Neuronal stem cell (in vitro differentiated cells): ENCODE measurements around the gene CELSR3. TPM values are rescaled to one million over a fixed set of nuclear protein-coding genes. Genes with fewer than 3 reads are reported as not detected.

Experiments
- DNase-seq: peaks from one replicate; pipeline ENCODE4 v3.0.0-alpha.2; 2013; ENCODE audit warnings: low spot score
- H2AFZ ChIP-seq: one replicate; pipeline ENCODE4 v1.6.1; 2013; ENCODE audit warnings: mild to moderate bottlenecking, low read length, inconsistent platforms
- H2AK5ac ChIP-seq: 2 replicates; pipeline ENCODE4 v1.6.1; 2013; ENCODE audit warnings: low read depth, mild to moderate bottlenecking, inconsistent platforms, low read length, moderate library complexity, mixed read lengths
- H2BK120ac ChIP-seq: 2 replicates; pipeline ENCODE4 v1.6.1; 2013; ENCODE audit warnings: low read depth, mild to moderate bottlenecking, inconsistent platforms, low read length, moderate library complexity, mixed read lengths
- H2BK12ac ChIP-seq: one replicate; pipeline ENCODE4 v1.6.1; 2013; ENCODE audit warnings: low read length, inconsistent platforms
- H2BK15ac ChIP-seq: 2 replicates; pipeline ENCODE4 v1.6.1; 2013; ENCODE audit warnings: mild to moderate bottlenecking, low read length, inconsistent platforms, mixed read lengths
- H2BK5ac ChIP-seq: one replicate; pipeline ENCODE4 v1.6.1; 2013; ENCODE audit warnings: inconsistent platforms, mild to moderate bottlenecking, low read length, moderate library complexity
- H3K14ac ChIP-seq: one replicate; pipeline ENCODE4 v1.6.1; 2013; ENCODE audit warnings: low read length, inconsistent platforms
- H3K18ac ChIP-seq: 2 replicates; pipeline ENCODE4 v1.6.1; 2013; ENCODE audit warnings: low read length, inconsistent platforms
- H3K23ac ChIP-seq: 2 replicates; pipeline ENCODE4 v1.6.1; 2013; ENCODE audit warnings: low read depth, mild to moderate bottlenecking, mixed read lengths, low read length, inconsistent platforms; ENCODE audit not compliant: poor library complexity
- H3K27ac ChIP-seq: replicated peaks from 3 replicates; pipeline ENCODE4 v1.5.1; 2013; ENCODE audit warnings: low read length, inconsistent platforms
- H3K27me3 ChIP-seq, 3 experiments: 2 replicates each; pipeline ENCODE4 v1.6.1; 2013; ENCODE audit warnings: low read length in 3 of 3, mild to moderate bottlenecking in 2 of 3, inconsistent platforms in 1 of 3, low read depth in 1 of 3, mixed read lengths in 1 of 3, moderate library complexity in 1 of 3; ENCODE audit not compliant: control insufficient read depth in 3 of 3, insufficient read depth in 3 of 3
- H3K36me3 ChIP-seq, 2 donors: replicated peaks in 1 of 2; 2 replicates each; pipeline ENCODE4 v1.6.1; 2013; ENCODE audit warnings: low read length in 2 of 2; ENCODE audit not compliant: control insufficient read depth in 2 of 2, insufficient read depth in 2 of 2
- H3K4ac ChIP-seq: 2 replicates; pipeline ENCODE4 v1.6.1; 2013; ENCODE audit warnings: inconsistent platforms, mild to moderate bottlenecking, low read length, moderate library complexity
- H3K4me1 ChIP-seq, 2 donors: 1 replicate in 1 of 2; 2 replicates in 1 of 2; pipeline ENCODE4 v1.6.1; 2013; ENCODE audit warnings: low read length in 2 of 2, low read depth in 1 of 2; ENCODE audit not compliant: control insufficient read depth in 2 of 2, insufficient read depth in 1 of 2
- H3K4me2 ChIP-seq: one replicate; pipeline ENCODE4 v1.6.1; 2013; ENCODE audit warnings: mild to moderate bottlenecking, low read length, inconsistent platforms; ENCODE audit not compliant: insufficient read depth, poor library complexity, severe bottlenecking
- H3K4me3 ChIP-seq, 2 donors: 2 replicates each; pipeline ENCODE4 v1.5.1; 2013; ENCODE audit warnings: low read length in 2 of 2, mild to moderate bottlenecking in 2 of 2, inconsistent platforms in 1 of 2, moderate library complexity in 1 of 2
- H3K79me1 ChIP-seq: one replicate; pipeline ENCODE4 v1.6.1; 2013; ENCODE audit warnings: low read depth, mild to moderate bottlenecking, inconsistent platforms, low read length, moderate library complexity
- H3K9ac ChIP-seq: one replicate; pipeline ENCODE4 v1.6.1; 2013; ENCODE audit warnings: mild to moderate bottlenecking, low read depth, low read length, inconsistent platforms; ENCODE audit not compliant: poor library complexity
- H3K9me3 ChIP-seq, 2 donors: replicated peaks in 1 of 2; 2 replicates each; pipeline versions ENCODE3 to v1.6.1; 2013; ENCODE audit warnings: low read length in 2 of 2, mild to moderate bottlenecking in 2 of 2, inconsistent platforms in 1 of 2, low read depth in 1 of 2, mixed read lengths in 1 of 2, moderate library complexity in 1 of 2; ENCODE audit not compliant: control insufficient read depth in 2 of 2, insufficient read depth in 1 of 2
- H4K8ac ChIP-seq: one replicate; pipeline ENCODE4 v1.6.1; 2013; ENCODE audit warnings: low read depth, mild to moderate bottlenecking, inconsistent platforms, low read length, moderate library complexity
- H4K91ac ChIP-seq: one replicate; pipeline ENCODE4 v1.6.1; 2013; ENCODE audit warnings: low read length, low read depth, mild to moderate bottlenecking, inconsistent platforms; ENCODE audit not compliant: poor library complexity
- WGBS, 2 donors: extraction: QIAGEN DNeasy Blood & Tissue Kit; methylation state at CpG; one replicate each; pipeline ENCODE4 v1.1.7; 2013; ENCODE audit warnings: missing lambda C conversion rate in 2 of 2, mixed read lengths in 1 of 2; ENCODE audit not compliant: insufficient read length in 2 of 2, insufficient replicate concordance in 1 of 2; ENCODE audit errors: extremely low coverage in 2 of 2; 5-methylcytosine and 5-hydroxymethylcytosine counted together
- polyA plus RNA-seq, 2 experiments: library from polyadenylated mRNA; stranded (reverse); fragments of 200-250 nt; gene quantifications; one replicate each; pipeline ENCODE4 v1.2.3, GENCODE V29; 2013

Gene CELSR3, protein sequence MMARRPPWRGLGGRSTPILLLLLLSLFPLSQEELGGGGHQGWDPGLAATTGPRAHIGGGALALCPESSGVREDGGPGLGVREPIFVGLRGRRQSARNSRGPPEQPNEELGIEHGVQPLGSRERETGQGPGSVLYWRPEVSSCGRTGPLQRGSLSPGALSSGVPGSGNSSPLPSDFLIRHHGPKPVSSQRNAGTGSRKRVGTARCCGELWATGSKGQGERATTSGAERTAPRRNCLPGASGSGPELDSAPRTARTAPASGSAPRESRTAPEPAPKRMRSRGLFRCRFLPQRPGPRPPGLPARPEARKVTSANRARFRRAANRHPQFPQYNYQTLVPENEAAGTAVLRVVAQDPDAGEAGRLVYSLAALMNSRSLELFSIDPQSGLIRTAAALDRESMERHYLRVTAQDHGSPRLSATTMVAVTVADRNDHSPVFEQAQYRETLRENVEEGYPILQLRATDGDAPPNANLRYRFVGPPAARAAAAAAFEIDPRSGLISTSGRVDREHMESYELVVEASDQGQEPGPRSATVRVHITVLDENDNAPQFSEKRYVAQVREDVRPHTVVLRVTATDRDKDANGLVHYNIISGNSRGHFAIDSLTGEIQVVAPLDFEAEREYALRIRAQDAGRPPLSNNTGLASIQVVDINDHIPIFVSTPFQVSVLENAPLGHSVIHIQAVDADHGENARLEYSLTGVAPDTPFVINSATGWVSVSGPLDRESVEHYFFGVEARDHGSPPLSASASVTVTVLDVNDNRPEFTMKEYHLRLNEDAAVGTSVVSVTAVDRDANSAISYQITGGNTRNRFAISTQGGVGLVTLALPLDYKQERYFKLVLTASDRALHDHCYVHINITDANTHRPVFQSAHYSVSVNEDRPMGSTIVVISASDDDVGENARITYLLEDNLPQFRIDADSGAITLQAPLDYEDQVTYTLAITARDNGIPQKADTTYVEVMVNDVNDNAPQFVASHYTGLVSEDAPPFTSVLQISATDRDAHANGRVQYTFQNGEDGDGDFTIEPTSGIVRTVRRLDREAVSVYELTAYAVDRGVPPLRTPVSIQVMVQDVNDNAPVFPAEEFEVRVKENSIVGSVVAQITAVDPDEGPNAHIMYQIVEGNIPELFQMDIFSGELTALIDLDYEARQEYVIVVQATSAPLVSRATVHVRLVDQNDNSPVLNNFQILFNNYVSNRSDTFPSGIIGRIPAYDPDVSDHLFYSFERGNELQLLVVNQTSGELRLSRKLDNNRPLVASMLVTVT (N-terminal part only)
- polyA plus RNA-seq (2013, experiment 1 of 2): 8.4 TPM
- polyA plus RNA-seq (2013, experiment 2 of 2): 8.5 TPM

DNA sequence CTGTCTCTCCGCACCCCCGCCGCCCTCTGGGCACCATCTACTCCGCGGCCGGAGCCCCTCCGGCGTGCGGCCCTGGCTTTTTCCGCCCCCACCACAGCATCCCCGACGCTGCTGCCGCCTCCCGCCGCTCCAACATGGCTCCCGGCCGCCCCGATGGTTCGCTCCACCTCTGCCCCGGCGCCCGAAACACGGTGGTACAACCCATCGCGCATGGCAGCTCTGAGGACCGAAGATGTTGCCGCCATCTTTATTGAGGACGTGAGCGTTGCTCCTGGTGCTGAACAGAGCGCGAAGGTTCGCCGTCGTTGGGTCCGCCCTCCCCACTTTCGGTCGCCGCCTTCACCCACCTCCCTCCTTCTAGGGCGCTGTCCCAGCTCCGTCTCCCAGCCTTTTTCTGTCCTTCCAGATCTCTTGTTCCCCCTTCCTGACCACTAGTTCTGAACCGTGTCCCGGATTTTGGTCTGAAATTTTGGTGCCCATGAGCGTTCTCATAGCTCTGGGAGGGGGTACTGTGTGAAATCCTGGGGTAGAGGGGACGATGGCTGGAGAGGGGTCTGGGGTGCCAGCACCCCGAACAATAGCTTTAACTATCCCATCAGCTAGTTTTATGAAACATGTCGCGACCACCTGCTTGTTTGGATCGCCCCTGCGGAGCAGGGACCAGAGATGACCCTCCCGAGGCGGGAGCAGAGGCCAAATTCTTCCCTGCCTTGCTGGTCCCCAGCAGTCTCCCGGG is at the start of gene CELSR3:
TSS of gene CELSR3 (minus strand) at position 134 of the 736 bp plus-strand sequence. CDS start 252 bp downstream, outside the sequence.
- Histone ChIP-seq H2BK5ac (peak within 1 kb of the TSS; percentile 7), H3K27me3 (no peaks in the 10 kb centered on the region), H3K14ac (peak within 1 kb of the TSS; percentile 39), H3K9ac (peak within 1 kb of the TSS; percentile 89), H3K9me3 (peaks cover 6 to 24% of the 10 kb centered on the region in 2 donors), H3K36me3 (peaks cover 30 to 56% of the 10 kb centered on the region in 2 donors), H2BK12ac (no peak within 1 kb of the TSS), H2AFZ (peak within 1 kb of the TSS; percentile 93), H3K27ac (peak within 1 kb of the TSS; percentile 99), H2BK15ac (peak within 1 kb of the TSS; percentile 83), H2AK5ac (peak within 1 kb of the TSS; percentile 63), H3K18ac (peak within 1 kb of the TSS; percentile 98), H3K4me3 (peak within 1 kb of the TSS; percentile 79 to 85), H3K79me1 (peaks cover 1% of the 10 kb centered on the region), H4K8ac (no peak within 1 kb of the TSS), H3K4me1 (peaks cover 5% of the 10 kb centered on the region in 2 donors), H2BK120ac (peak within 1 kb of the TSS; percentile 38), H3K23ac (peak within 1 kb of the TSS; percentile 87), H3K4ac (no peak within 1 kb of the TSS), H4K91ac (no peak within 1 kb of the TSS), H3K4me2 (peak within 1 kb of the TSS; percentile 94)
- WGBS, 2 donors: no CpG with 5 or more reads among the region's 52 CpGs
- DNase-seq: peak; percentile 90

DNA sequence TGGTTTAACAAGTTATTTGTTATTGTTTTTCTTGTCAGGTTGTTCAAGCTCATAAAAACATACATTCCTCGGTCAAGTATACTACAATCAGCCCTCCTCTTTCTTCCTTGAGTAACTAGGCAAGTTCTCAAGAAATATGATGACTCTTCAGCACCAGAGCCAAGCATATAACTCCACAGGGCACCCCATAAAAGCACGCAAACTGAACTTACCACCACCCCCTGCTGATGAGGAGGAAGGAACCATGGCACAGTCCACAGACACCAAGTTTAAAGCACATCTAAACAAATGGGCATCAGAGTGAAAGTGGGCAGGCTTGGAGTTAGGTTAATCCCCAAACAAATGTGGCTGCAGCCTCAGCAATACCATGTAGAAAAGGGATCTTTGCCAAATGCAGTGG is 49.0 kb upstream of the CELSR3 start:
- H3K36me3 ChIP-seq: peaks cover 33 to 83% of the 10 kb centered on the region in 2 donors
- H3K4me3 ChIP-seq: no peak overlapping the region
- no peak overlapping the region for H3K14ac ChIP-seq
- WGBS, 2 donors: no CpG with 5 or more reads among the region's 2 CpGs
- H3K9me3 ChIP-seq: no peaks in the 10 kb centered on the region
- H3K79me1 ChIP-seq: peaks cover 5% of the 10 kb centered on the region
- H2AK5ac ChIP-seq: no peak overlapping the region
- no peak overlapping the region for H2BK12ac ChIP-seq
- H3K23ac ChIP-seq: no peak overlapping the region
- no peak overlapping the region for H2AFZ ChIP-seq
- H4K91ac ChIP-seq: no peak overlapping the region
- no peak overlapping the region for H3K4ac ChIP-seq
- H2BK5ac ChIP-seq: no peak overlapping the region
- no peak overlapping the region for H3K4me2 ChIP-seq
- H3K27me3 ChIP-seq: no peaks in the 10 kb centered on the region
- no peak overlapping the region for H3K9ac ChIP-seq
- H2BK120ac ChIP-seq: no peak overlapping the region
- H3K18ac ChIP-seq: no peak overlapping the region
- DNase-seq: no peak
- H3K27ac ChIP-seq: no peak overlapping the region
- H4K8ac ChIP-seq: no peak overlapping the region
- no peak overlapping the region for H2BK15ac ChIP-seq
- peaks cover 8 to 9% of the 10 kb centered on the region in 2 donors for H3K4me1 ChIP-seq

- Histone ChIP-seq H2BK15ac (no peak overlapping the region), H3K4ac (no peak overlapping the region), H3K79me1 (peaks cover 7% of the 10 kb centered on the region), H3K36me3 (peaks cover 35 to 91% of the 10 kb centered on the region in 2 donors), H3K18ac (peak overlapping the region; percentile 8), H3K14ac (no peak overlapping the region), H2BK12ac (no peak overlapping the region), H2AK5ac (no peak overlapping the region), H2BK5ac (no peak overlapping the region), H3K27me3 (no peaks in the 10 kb centered on the region), H4K91ac (no peak overlapping the region), H3K9ac (no peak overlapping the region), H3K9me3 (no peaks in the 10 kb centered on the region), H3K4me2 (no peak overlapping the region), H4K8ac (no peak overlapping the region), H2AFZ (no peak overlapping the region), H3K23ac (no peak overlapping the region), H2BK120ac (no peak overlapping the region), H3K4me3 (no peak overlapping the region), H3K4me1 (peaks cover 0 to 5% of the 10 kb centered on the region in 2 donors), H3K27ac (peak overlapping the region; percentile 24)
- no CpG with 5 or more reads among the region's 7 CpGs for WGBS, 2 donors
- DNase-seq: no peak
Observed at GRCh38 chr3:48709051-48709461, 46.4 kb upstream of the CELSR3 start.
